HG02759 (cell line): ENCODE data around the gene ZNF160.

Experiments
- ATAC-seq: cut with Tn5 transposase; IDR thresholded peaks from one replicate; pipeline ENCODE4 v1.9.1; 2021; ENCODE audit warnings: mild to moderate bottlenecking, moderate library complexity; ENCODE audit not compliant: unreplicated experiment

Gene ZNF160

GRCh38 chr19:53094754-53095575 lies 8.3 kb downstream of the ZNF160 start:
- ATAC-seq = no peak

GRCh38 chr19:53092723-53093122 lies 10.5 kb downstream of the ZNF160 start:
- ATAC-seq = no peak

- ATAC-seq = no peak
These were observed 11.6 kb downstream of the ZNF160 start for GRCh38 chr19:53091413-53092254.

- ATAC-seq = no peak
These were observed 15.1 kb downstream of the ZNF160 start for GRCh38 chr19:53088091-53088490.

- ATAC-seq = no peak
These were observed 16.3 kb downstream of the ZNF160 start for GRCh38 chr19:53086949-53087348.

GRCh38 chr19:53085496-53085895 lies 17.7 kb downstream of the ZNF160 start:
- ATAC-seq = no peak

GRCh38 chr19:53082929-53083328 lies 20.3 kb downstream of the ZNF160 start:
- no peak for ATAC-seq

- ATAC-seq = no peak
These were observed 23.8 kb downstream of the ZNF160 start for GRCh38 chr19:53079313-53079924.

- no peak for ATAC-seq
These were observed 24.6 kb downstream of the ZNF160 start for GRCh38 chr19:53078668-53079067.

- no peak for ATAC-seq
These were observed 26.2 kb downstream of the ZNF160 start for GRCh38 chr19:53076984-53077383.

- ATAC-seq = no peak
These were observed 34.4 kb downstream of the ZNF160 start for GRCh38 chr19:53068834-53069233.

GRCh38 chr19:53068199-53068598 lies 35.0 kb downstream of the ZNF160 start:
- no peak for ATAC-seq

- no peak for ATAC-seq
These were observed 45.2 kb downstream of the ZNF160 start for GRCh38 chr19:53057904-53058580.

- no peak for ATAC-seq
These were observed 48.1 kb downstream of the ZNF160 start for GRCh38 chr19:53055117-53055516.

GRCh38 chr19:53047379-53047778 lies 55.8 kb downstream of the ZNF160 start:
- ATAC-seq = no peak

- no peak for ATAC-seq
These were observed 57.7 kb downstream of the ZNF160 start for GRCh38 chr19:53045536-53045935.

- ATAC-seq = no peak
These were observed 61.9 kb downstream of the ZNF160 start for GRCh38 chr19:53041366-53041765.

GRCh38 chr19:53037101-53038097 lies 65.8 kb downstream of the ZNF160 start:
- ATAC-seq = no peak

GRCh38 chr19:53034948-53035675 lies 68.1 kb downstream of the ZNF160 start:
- ATAC-seq = no peak
